ENCODE measurements around the gene ARHGAP11A.

Gene ARHGAP11A

GRCh38 chr15:32670623-32671022, 55.3 kb downstream of the ARHGAP11A start:
- CTCF ChIA-PET = interaction anchor here (1.1 to 3.9 kb wide), 5 partner anchors 8 to 20 kb away, joined by 3 to 17 read pairs (median 6); no protein-coding TSS in a partner anchor
- POLR2A ChIA-PET = no interaction called here
- no peak for TF ChIP-seq CTCF (IDR thresholded peaks at IDR 0.05; ENCODE audit: control extremely low read depth, extremely low read depth, low read depth, missing control alignments)

GRCh38 chr15:32671339-32672325, 56.3 kb downstream of the ARHGAP11A start:
- ChIA-PET POLR2A (no interaction called here), CTCF (interaction anchor here (1.1 to 3.9 kb wide), 6 partner anchors 9 to 13 kb away, joined by 3 to 17 read pairs (median 5); no protein-coding TSS in a partner anchor)
- TF ChIP-seq CTCF (IDR thresholded peaks at IDR 0.05; ENCODE audit: control extremely low read depth, extremely low read depth, low read depth, missing control alignments) = no peak
- no peak for DNase-seq (ENCODE audit: extremely low spot score)

More at GRCh38 chr15:32670623-32671022, 55.3 kb downstream of the ARHGAP11A start:
- no peak for DNase-seq (ENCODE audit: extremely low spot score)

- CTCF ChIA-PET = interaction anchor here (1.5 to 4.8 kb wide), 2 partner anchors 9 to 13 kb away, joined by 3 to 19 read pairs; no protein-coding TSS in a partner anchor
- DNase-seq (ENCODE audit: extremely low spot score) = no peak
- POLR2A ChIA-PET = no interaction called here
- no peak for TF ChIP-seq CTCF (IDR thresholded peaks at IDR 0.05; ENCODE audit: control extremely low read depth, extremely low read depth, low read depth, missing control alignments)
Measured at GRCh38 chr15:32674681-32675080, 59.4 kb downstream of the ARHGAP11A start.

- CTCF ChIA-PET = interaction anchor here (1.5 to 4.8 kb wide), 2 partner anchors 10 to 13 kb away, joined by 3 to 19 read pairs; no protein-coding TSS in a partner anchor
- no peak for TF ChIP-seq CTCF (IDR thresholded peaks at IDR 0.05; ENCODE audit: control extremely low read depth, extremely low read depth, low read depth, missing control alignments)
- POLR2A ChIA-PET = no interaction called here
- DNase-seq (ENCODE audit: extremely low spot score) = no peak
Measured at GRCh38 chr15:32675466-32675865, 60.2 kb downstream of the ARHGAP11A start.

GRCh38 chr15:32676169-32676568, 60.9 kb downstream of the ARHGAP11A start:
- ChIA-PET CTCF (interaction anchor here (0.8 to 4.8 kb wide), 2 partner anchors 11 to 14 kb away, joined by 3 to 19 read pairs; no protein-coding TSS in a partner anchor), POLR2A (no interaction called here)
- DNase-seq (ENCODE audit: extremely low spot score) = no peak
- TF ChIP-seq CTCF (IDR thresholded peaks at IDR 0.05; ENCODE audit: control extremely low read depth, extremely low read depth, low read depth, missing control alignments) = no peak

GRCh38 chr15:32677238-32677750, 62.0 kb downstream of the ARHGAP11A start:
- ChIA-PET POLR2A (no interaction called here), CTCF (interaction anchor here (4.8 kb wide), 1 partner anchor 15 kb away, joined by 19 read pairs; no protein-coding TSS in a partner anchor)
- no peak for DNase-seq (ENCODE audit: extremely low spot score)
- TF ChIP-seq CTCF (IDR thresholded peaks at IDR 0.05; ENCODE audit: control extremely low read depth, extremely low read depth, low read depth, missing control alignments) = no peak
